Vagina (tissue), 2 donors: Measurements from ENCODE around the gene GATA3. TPM values are rescaled to one million over a fixed set of nuclear protein-coding genes. Genes with fewer than 3 reads are reported as not detected.

Experiments
- DNase-seq, 2 donors: peaks; one replicate each; pipeline ENCODE4 v3.0.0-alpha.2; 2017; ENCODE audit errors: extremely low spot score in 2 of 2
- H3K27ac ChIP-seq: fragments of 200-600 bp; sonication (generic); one replicate; pipeline ENCODE4 v1.5.1; 2019
- H3K27me3 ChIP-seq: fragments of 200-600 bp; sonication (generic); one replicate; pipeline ENCODE4 v1.5.1; 2019
- H3K36me3 ChIP-seq, 2 donors: fragments of 200-600 bp; sonication (generic); one replicate each; pipeline ENCODE4 v1.5.1; 2017 to 2019
- H3K4me1 ChIP-seq: fragments of 200-600 bp; sonication (generic); one replicate; pipeline ENCODE4 v1.5.1; 2019
- H3K4me3 ChIP-seq, 2 donors: fragments of 200-600 bp; sonication (generic); 1 replicate in 1 of 2; 2 replicates in 1 of 2; pipeline ENCODE4 v1.5.1; 2016 to 2019
- H3K9me3 ChIP-seq: fragments of 200-600 bp; sonication (generic); one replicate; pipeline ENCODE4 v1.5.1; 2019
- CTCF ChIP-seq, 3 experiments: fragments of 450-650 bp in 2 of 3; fragments of 200-600 bp in 1 of 3; sonication (generic) in 1 of 3; IDR thresholded peaks; one replicate each; pipeline ENCODE4 v1.5.1; 2017 to 2019; ENCODE audit warnings: antibody characterized with exemption in 3 of 3, mild to moderate bottlenecking in 2 of 3, moderate library complexity in 2 of 3
- POLR2A ChIP-seq, 2 donors: fragments of 450-650 bp; IDR thresholded peaks; one replicate each; pipeline ENCODE4 v1.6.1; 2017; ENCODE audit warnings: antibody characterized with exemption in 2 of 2, mild to moderate bottlenecking in 2 of 2, moderate library complexity in 2 of 2
- POLR2AphosphoS5 ChIP-seq, 2 donors: sonication (generic); formaldehyde crosslinking; IDR thresholded peaks; one replicate each; pipeline ENCODE4 v1.9.0; 2017; ENCODE audit warnings: antibody characterized with exemption in 2 of 2, mild to moderate bottlenecking in 2 of 2, low read depth in 1 of 2; ENCODE audit not compliant: insufficient read depth in 1 of 2
- intact Hi-C: fragments of 100-400 bp; cut with DNase I; formaldehyde crosslinking; loops from one replicate; pipeline ENCODE4 v1.15.1; 2023
- total RNA-seq: library from RNA; depleted of rRNA; stranded (reverse); fragments of >200 nt; gene quantifications from one replicate; pipeline ENCODE4 v1.2.3, GENCODE V29; 2016

The GATA3 gene
- total RNA-seq, 1 donor from 2014 or later: 8.6 TPM

DNA sequence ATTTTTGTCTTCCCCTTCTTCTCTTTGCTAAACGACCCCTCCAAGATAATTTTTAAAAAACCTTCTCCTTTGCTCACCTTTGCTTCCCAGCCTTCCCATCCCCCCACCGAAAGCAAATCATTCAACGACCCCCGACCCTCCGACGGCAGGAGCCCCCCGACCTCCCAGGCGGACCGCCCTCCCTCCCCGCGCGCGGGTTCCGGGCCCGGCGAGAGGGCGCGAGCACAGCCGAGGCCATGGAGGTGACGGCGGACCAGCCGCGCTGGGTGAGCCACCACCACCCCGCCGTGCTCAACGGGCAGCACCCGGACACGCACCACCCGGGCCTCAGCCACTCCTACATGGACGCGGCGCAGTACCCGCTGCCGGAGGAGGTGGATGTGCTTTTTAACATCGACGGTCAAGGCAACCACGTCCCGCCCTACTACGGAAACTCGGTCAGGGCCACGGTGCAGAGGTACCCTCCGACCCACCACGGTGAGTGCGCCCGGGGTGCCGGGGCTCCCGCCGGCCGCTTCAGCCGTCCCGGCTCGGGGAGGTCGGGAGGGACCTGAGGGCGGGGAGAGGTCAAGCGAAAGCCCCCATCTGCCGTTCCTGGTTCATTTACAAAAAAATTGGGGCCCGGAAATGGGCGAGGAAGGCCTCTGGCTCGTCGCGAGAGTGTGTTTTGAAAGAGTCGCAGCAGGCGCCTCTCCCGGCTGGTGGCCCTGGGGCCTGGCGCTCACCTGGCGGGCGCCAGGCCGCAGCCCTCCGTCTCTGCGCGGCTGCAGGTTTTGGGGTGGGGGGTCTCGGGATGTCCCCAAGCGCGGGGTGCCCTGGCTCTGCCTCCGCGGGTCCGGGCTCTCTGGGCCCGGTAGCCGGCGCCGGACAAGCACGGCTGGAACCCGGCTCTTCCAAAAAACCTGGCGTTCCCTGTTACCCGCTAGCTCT is 1.2 kb downstream of the GATA3 start:
- no peak for DNase-seq
- H3K27me3 ChIP-seq: peaks cover 16% of the 10 kb centered on the region
- peaks cover 63% of the 10 kb centered on the region for H3K4me1 ChIP-seq
- H3K36me3 ChIP-seq: no peaks in the 10 kb centered on the region
- peak overlapping the region; percentile 45 to 48 for H3K4me3 ChIP-seq
- intact Hi-C loops: no loop called here
- peak overlapping the region; percentile 70 for H3K27ac ChIP-seq
- TF ChIP-seq POLR2AphosphoS5 (IDR thresholded peaks at IDR 0.05; ENCODE audit: insufficient read depth in 1 of 2, low read depth in 1 of 2) (peak in 1 of 2 donors; percentile 36), POLR2A (IDR thresholded peaks at IDR 0.05) (no peak)
- H3K9me3 ChIP-seq: no peaks in the 10 kb centered on the region

DNA sequence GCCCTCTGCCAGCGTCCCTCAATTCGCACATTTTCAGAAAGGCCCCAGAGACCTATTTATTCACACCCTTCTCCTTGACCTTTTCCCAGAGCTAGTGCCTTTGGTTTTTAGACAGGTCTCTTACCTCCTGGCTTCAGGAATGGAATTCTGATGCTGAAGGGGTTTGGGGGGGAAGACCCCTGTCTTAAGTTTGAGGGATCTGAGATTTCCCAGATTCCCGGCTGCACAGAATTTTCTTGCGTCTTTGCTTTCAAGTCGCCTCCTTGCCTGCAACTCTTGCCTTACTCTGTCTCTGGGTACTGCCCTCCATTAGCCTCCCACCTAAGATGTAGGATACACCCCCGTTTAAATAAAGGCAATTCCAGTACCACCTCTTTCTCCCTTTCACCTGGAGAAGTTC is 1.9 kb downstream of the GATA3 start:
- no peaks in the 10 kb centered on the region for H3K9me3 ChIP-seq
- no peak for DNase-seq
- TF ChIP-seq POLR2AphosphoS5 (IDR thresholded peaks at IDR 0.05; ENCODE audit: insufficient read depth in 1 of 2, low read depth in 1 of 2) (no peak), CTCF (IDR thresholded peaks at IDR 0.05) (no peak), POLR2A (IDR thresholded peaks at IDR 0.05) (no peak)
- H3K27ac ChIP-seq: peak overlapping the region; percentile 70
- H3K4me1 ChIP-seq: peaks cover 56% of the 10 kb centered on the region
- peak overlapping the region; percentile 45 to 48 for H3K4me3 ChIP-seq
- H3K27me3 ChIP-seq: peaks cover 13% of the 10 kb centered on the region
- intact Hi-C loops: no loop called here
- no peaks in the 10 kb centered on the region for H3K36me3 ChIP-seq

DNA sequence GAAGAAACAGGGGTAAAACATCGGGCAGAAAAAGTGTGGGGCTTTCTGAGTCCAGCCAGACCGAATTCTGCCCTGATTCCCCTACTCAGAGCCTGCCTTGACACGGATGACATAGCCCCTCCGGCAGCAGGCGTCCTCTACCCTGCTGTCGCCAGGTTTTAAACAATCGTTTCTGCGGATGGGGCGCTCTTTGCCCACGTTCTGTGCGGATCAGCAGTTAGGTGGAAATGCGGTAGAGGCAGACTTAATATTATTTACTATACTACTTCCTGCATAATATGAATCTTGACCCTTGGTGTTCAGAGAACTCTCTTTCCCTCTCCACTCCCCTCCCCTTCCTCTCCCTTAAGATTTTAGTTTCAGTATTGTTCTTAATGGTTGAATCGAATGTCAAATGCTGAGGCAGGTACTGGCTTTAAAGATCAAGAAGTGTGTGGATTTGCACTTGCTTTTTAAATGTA is 2.4 kb downstream of the GATA3 start:
- peaks cover 8% of the 10 kb centered on the region for H3K27me3 ChIP-seq
- H3K4me1 ChIP-seq: peaks cover 51% of the 10 kb centered on the region
- H3K27ac ChIP-seq: peak overlapping the region; percentile 70
- H3K36me3 ChIP-seq: no peaks in the 10 kb centered on the region
- no peaks in the 10 kb centered on the region for H3K9me3 ChIP-seq
- intact Hi-C loops: no loop called here
- no peak for DNase-seq
- H3K4me3 ChIP-seq: peak overlapping the region; percentile 45 to 48
- no peak for TF ChIP-seq POLR2AphosphoS5 (IDR thresholded peaks at IDR 0.05; ENCODE audit: insufficient read depth in 1 of 2, low read depth in 1 of 2)
- no peak for TF ChIP-seq POLR2A (IDR thresholded peaks at IDR 0.05)
- no peak for TF ChIP-seq CTCF (IDR thresholded peaks at IDR 0.05)

GRCh38 chr10:8057636-8058273 is 3.3 kb downstream of the GATA3 start:
- peaks cover 50% of the 10 kb centered on the region for H3K4me1 ChIP-seq
- TF ChIP-seq POLR2A (IDR thresholded peaks at IDR 0.05) (no peak), CTCF (IDR thresholded peaks at IDR 0.05) (no peak), POLR2AphosphoS5 (IDR thresholded peaks at IDR 0.05; ENCODE audit: insufficient read depth in 1 of 2, low read depth in 1 of 2) (no peak)
- H3K27me3 ChIP-seq: peaks cover 6% of the 10 kb centered on the region
- no peaks in the 10 kb centered on the region for H3K9me3 ChIP-seq
- H3K36me3 ChIP-seq: no peaks in the 10 kb centered on the region
- no peak for DNase-seq
- H3K27ac ChIP-seq: peak overlapping the region; percentile 70
- intact Hi-C loops: no loop called here
- peak overlapping the region in 1 of 2 donors; percentile 48 for H3K4me3 ChIP-seq

- Histone ChIP-seq H3K36me3 (no peaks in the 10 kb centered on the region), H3K4me1 (peaks cover 49% of the 10 kb centered on the region), H3K27me3 (no peaks in the 10 kb centered on the region), H3K27ac (peak overlapping the region; percentile 70), H3K4me3 (peak overlapping the region in 1 of 2 donors; percentile 48), H3K9me3 (no peaks in the 10 kb centered on the region)
- intact Hi-C loops: no loop called here
- no peak for TF ChIP-seq POLR2AphosphoS5 (IDR thresholded peaks at IDR 0.05; ENCODE audit: insufficient read depth in 1 of 2, low read depth in 1 of 2)
- TF ChIP-seq CTCF (IDR thresholded peaks at IDR 0.05): no peak
- no peak for TF ChIP-seq POLR2A (IDR thresholded peaks at IDR 0.05)
- DNase-seq: no peak
Measured at GRCh38 chr10:8058274-8059111, 4.0 kb downstream of the GATA3 start.
